ENCODE results near the gene MGMT.

The MGMT gene

GRCh38 chr10:129680661-129681344, 213.8 kb downstream of the MGMT start:
- DNase-seq (ENCODE audit: low spot score) = no peak
- no peak for TF ChIP-seq CTCF (IDR thresholded peaks at IDR 0.05; ENCODE audit: extremely low read depth, missing control alignments)

- DNase-seq (ENCODE audit: low spot score) = no peak
- TF ChIP-seq CTCF (IDR thresholded peaks at IDR 0.05; ENCODE audit: extremely low read depth, missing control alignments) = no peak
Measured at GRCh38 chr10:129681856-129682255, 214.8 kb downstream of the MGMT start.

- TF ChIP-seq CTCF (IDR thresholded peaks at IDR 0.05; ENCODE audit: extremely low read depth, missing control alignments) = no peak
- DNase-seq (ENCODE audit: low spot score) = no peak
Measured at GRCh38 chr10:129683519-129683918, 216.5 kb downstream of the MGMT start.

- DNase-seq (ENCODE audit: low spot score) = no peak
- no peak for TF ChIP-seq CTCF (IDR thresholded peaks at IDR 0.05; ENCODE audit: extremely low read depth, missing control alignments)
Measured at GRCh38 chr10:129683920-129684319, 216.9 kb downstream of the MGMT start.

- no peak for DNase-seq (ENCODE audit: low spot score)
- no peak for TF ChIP-seq CTCF (IDR thresholded peaks at IDR 0.05; ENCODE audit: extremely low read depth, missing control alignments)
Measured at GRCh38 chr10:129685271-129685670, 218.2 kb downstream of the MGMT start.

- no peak for DNase-seq (ENCODE audit: low spot score)
- TF ChIP-seq CTCF (IDR thresholded peaks at IDR 0.05; ENCODE audit: extremely low read depth, missing control alignments) = no peak
Measured at GRCh38 chr10:129689671-129690071, 222.6 kb downstream of the MGMT start.

GRCh38 chr10:129690248-129691070, 223.4 kb downstream of the MGMT start:
- no peak for TF ChIP-seq CTCF (IDR thresholded peaks at IDR 0.05; ENCODE audit: extremely low read depth, missing control alignments)
- DNase-seq (ENCODE audit: low spot score) = no peak

All from GM20000 (cell line).